LNCaP clone FGC (cell line): ENCODE results near the gene RGS14.
A peak's percentile ranks its signal among the peaks of the same experiment; 100 is the strongest.

Experiments
- DNase-seq: peaks from one replicate; pipeline ENCODE4 v3.0.0-alpha.2; 2011; ENCODE audit warnings: low read depth
- H3K4me3 ChIP-seq: 2 replicates; pipeline ENCODE4 v1.5.1; 2011; ENCODE audit warnings: mild to moderate bottlenecking, low read depth, low read length, control low read depth
- CTCF ChIP-seq: IDR thresholded peaks from 2 replicates; pipeline ENCODE4 v1.5.1; 2012; ENCODE audit warnings: mild to moderate bottlenecking; ENCODE audit not compliant: control insufficient read depth, insufficient read depth; ENCODE audit errors: extremely low read depth

Gene RGS14

DNA sequence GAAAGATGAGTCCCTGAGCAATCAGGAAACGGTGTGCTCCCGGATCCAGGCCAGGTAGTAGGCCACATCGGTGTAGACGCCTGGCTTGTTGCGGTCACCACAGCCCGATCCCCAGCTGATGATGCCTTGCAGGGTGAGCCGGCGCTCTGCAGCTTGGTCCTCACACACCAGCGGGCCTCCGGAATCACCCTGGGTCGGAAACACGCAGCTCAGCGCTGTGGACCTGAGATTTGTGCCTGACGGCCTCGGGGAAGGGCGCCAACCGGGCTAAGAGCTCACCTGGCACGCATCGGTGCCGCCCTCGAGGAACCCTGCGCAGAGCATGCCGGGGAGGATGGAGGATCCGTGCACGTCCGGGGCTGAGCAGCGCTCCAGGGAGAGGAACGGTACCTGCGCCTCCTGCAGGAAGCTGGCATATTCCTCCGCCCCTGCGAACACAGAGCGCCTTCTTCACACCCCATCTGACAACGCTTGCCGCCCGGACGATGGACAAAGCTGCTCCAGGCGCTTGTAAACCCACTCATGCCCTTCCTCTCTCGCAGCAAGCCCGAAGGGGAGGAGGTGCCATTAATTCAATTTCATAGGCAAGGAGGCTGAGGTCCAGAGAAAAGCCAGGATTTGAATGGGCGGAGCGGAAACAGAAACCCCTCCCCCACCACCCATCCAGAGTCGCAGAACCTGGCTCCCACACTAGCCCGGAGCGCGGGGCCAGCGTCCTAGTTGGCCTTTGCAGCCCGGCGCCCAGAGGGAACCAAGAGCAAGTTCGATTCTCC, 44.7 kb downstream of the RGS14 start:
- peak; percentile 64 for TF ChIP-seq CTCF
- peak overlapping the region; percentile 69 for H3K4me3 ChIP-seq

GRCh38 chr5:177403102-177403791, 45.5 kb downstream of the RGS14 start:
- no peak for DNase-seq
- TF ChIP-seq CTCF = peak; percentile 16; the same call in 1 of the 2 replicates
- peak overlapping the region; percentile 69 for H3K4me3 ChIP-seq

More for the DNA sequence above, 44.7 kb downstream of the RGS14 start:
- DNase-seq = peak; percentile 87

GRCh38 chr5:177403792-177404640, 46.3 kb downstream of the RGS14 start:
- peak; percentile 55 for DNase-seq
- peak; percentile 92 for TF ChIP-seq CTCF
- H3K4me3 ChIP-seq = peak overlapping the region; percentile 69

GRCh38 chr5:177404641-177405179, 47.0 kb downstream of the RGS14 start:
- DNase-seq = no peak
- peak overlapping the region; percentile 69 for H3K4me3 ChIP-seq
- TF ChIP-seq CTCF = no peak

GRCh38 chr5:177405312-177405711, 47.6 kb downstream of the RGS14 start:
- H3K4me3 ChIP-seq = no peak overlapping the region

GRCh38 chr5:177405805-177406204, 48.1 kb downstream of the RGS14 start:
- DNase-seq = no peak
- H3K4me3 ChIP-seq = no peak overlapping the region
- TF ChIP-seq CTCF = no peak

More at GRCh38 chr5:177405312-177405711, 47.6 kb downstream of the RGS14 start:
- no peak for TF ChIP-seq CTCF
- no peak for DNase-seq
